Endothelial cell (in vitro differentiated cells): Measurements from ENCODE around the gene DNAJC30. TPM values are rescaled to one million over a fixed set of nuclear protein-coding genes. Genes with fewer than 3 reads are reported as not detected.

Source experiments
- DNase-seq: peaks from one replicate; pipeline ENCODE4 v3.0.0; 2021; ENCODE audit warnings: low spot score
- H3K27ac Mint-ChIP-seq: one replicate; pipeline ENCODE4 v1.8.0; 2021; ENCODE audit warnings: mixed read lengths, inconsistent platforms; ENCODE audit not compliant: unreplicated experiment
- H3K27me3 Mint-ChIP-seq: one replicate; pipeline ENCODE4 v1.8.0; 2021; ENCODE audit warnings: mild to moderate bottlenecking, moderate library complexity, mixed read lengths, inconsistent platforms; ENCODE audit not compliant: unreplicated experiment
- H3K36me3 Mint-ChIP-seq: one replicate; pipeline ENCODE4 v1.8.0; 2021; ENCODE audit warnings: mild to moderate bottlenecking, low read depth, mixed read lengths, inconsistent platforms; ENCODE audit not compliant: unreplicated experiment
- H3K4me1 Mint-ChIP-seq: one replicate; pipeline ENCODE4 v1.8.0; 2021; ENCODE audit warnings: mild to moderate bottlenecking, mixed read lengths, inconsistent platforms; ENCODE audit not compliant: unreplicated experiment
- H3K4me3 Mint-ChIP-seq: one replicate; pipeline ENCODE4 v1.8.0; 2021; ENCODE audit warnings: mild to moderate bottlenecking, mixed read lengths, inconsistent platforms; ENCODE audit not compliant: unreplicated experiment
- H3K9me3 Mint-ChIP-seq: one replicate; pipeline ENCODE4 v1.8.0; 2021; ENCODE audit warnings: mixed read lengths, inconsistent platforms; ENCODE audit not compliant: unreplicated experiment
- CTCF ChIP-seq: fragments of 200-600 bp; sonication (generic); IDR thresholded peaks from one replicate; pipeline ENCODE4 v1.5.0; 2021; ENCODE audit warnings: antibody characterized with exemption; ENCODE audit not compliant: unreplicated experiment
- total RNA-seq: library from RNA; stranded (reverse); fragmentation: NEBNext Ultra II Directional; extraction: Animal tissue kit (Norgen Biotek cat#: 25700); gene quantifications from one replicate; pipeline ENCODE4 v1.2.1, GENCODE V29; 2021; ENCODE audit not compliant: unreplicated experiment

DNAJC30 gene
- total RNA-seq, 1 donor from 2014 or later: 10.3 TPM

- DNase-seq: no peak
- H3K4me3 Mint-ChIP-seq: peak overlapping the region; percentile 51
- no peaks in the 10 kb centered on the region for H3K36me3 Mint-ChIP-seq
- TF ChIP-seq CTCF: no peak
- H3K9me3 Mint-ChIP-seq: no peaks in the 10 kb centered on the region
- H3K27me3 Mint-ChIP-seq: peaks cover 22% of the 10 kb centered on the region
- peaks cover 14% of the 10 kb centered on the region for H3K4me1 Mint-ChIP-seq
- H3K27ac Mint-ChIP-seq: no peak overlapping the region
Measured at GRCh38 chr7:73650524-73650923, 32.7 kb downstream of the DNAJC30 start.

GRCh38 chr7:73649576-73649975, 33.7 kb downstream of the DNAJC30 start:
- Mint-ChIP-seq H3K4me1 (peaks cover 22% of the 10 kb centered on the region), H3K27me3 (peaks cover 24% of the 10 kb centered on the region), H3K27ac (no peak overlapping the region), H3K9me3 (no peaks in the 10 kb centered on the region), H3K36me3 (no peaks in the 10 kb centered on the region), H3K4me3 (peak overlapping the region; percentile 34)
- TF ChIP-seq CTCF: no peak
- DNase-seq: no peak

GRCh38 chr7:73648593-73649332, 34.5 kb downstream of the DNAJC30 start:
- Mint-ChIP-seq H3K27me3 (peaks cover 25% of the 10 kb centered on the region), H3K4me1 (peaks cover 25% of the 10 kb centered on the region), H3K4me3 (peak overlapping the region; percentile 51), H3K36me3 (no peaks in the 10 kb centered on the region), H3K9me3 (no peaks in the 10 kb centered on the region), H3K27ac (no peak overlapping the region)
- DNase-seq: no peak
- no peak for TF ChIP-seq CTCF

GRCh38 chr7:73647725-73648592, 35.3 kb downstream of the DNAJC30 start:
- Mint-ChIP-seq H3K36me3 (no peaks in the 10 kb centered on the region), H3K4me1 (peaks cover 25% of the 10 kb centered on the region), H3K4me3 (peak overlapping the region; percentile 51), H3K9me3 (no peaks in the 10 kb centered on the region), H3K27ac (no peak overlapping the region), H3K27me3 (peaks cover 25% of the 10 kb centered on the region)
- TF ChIP-seq CTCF: no peak
- no peak for DNase-seq
